ENCODE measurements around the gene MTERF4.

- no peak for TF ChIP-seq GATA3 (IDR thresholded peaks at IDR 0.05; ENCODE audit: low read depth, low read length)
- no peak for TF ChIP-seq GATA2 (IDR thresholded peaks at IDR 0.05; ENCODE audit: low read depth, low read length)
These were observed 33.6 kb upstream of the MTERF4 start for GRCh38 chr2:241135737-241136136.
